ENCODE results near the gene BFSP2. TPM values are rescaled to one million over a fixed set of nuclear protein-coding genes. Genes with fewer than 3 reads are reported as not detected.
"Not testable (repeated sequence)": the region's sequence is repeated elsewhere in the genome, so short reads cannot be mapped to it uniquely, and the experiment has no call there.

BFSP2 gene
- total RNA-seq, 4 donors from 2014 or later, result not detected

DNA sequence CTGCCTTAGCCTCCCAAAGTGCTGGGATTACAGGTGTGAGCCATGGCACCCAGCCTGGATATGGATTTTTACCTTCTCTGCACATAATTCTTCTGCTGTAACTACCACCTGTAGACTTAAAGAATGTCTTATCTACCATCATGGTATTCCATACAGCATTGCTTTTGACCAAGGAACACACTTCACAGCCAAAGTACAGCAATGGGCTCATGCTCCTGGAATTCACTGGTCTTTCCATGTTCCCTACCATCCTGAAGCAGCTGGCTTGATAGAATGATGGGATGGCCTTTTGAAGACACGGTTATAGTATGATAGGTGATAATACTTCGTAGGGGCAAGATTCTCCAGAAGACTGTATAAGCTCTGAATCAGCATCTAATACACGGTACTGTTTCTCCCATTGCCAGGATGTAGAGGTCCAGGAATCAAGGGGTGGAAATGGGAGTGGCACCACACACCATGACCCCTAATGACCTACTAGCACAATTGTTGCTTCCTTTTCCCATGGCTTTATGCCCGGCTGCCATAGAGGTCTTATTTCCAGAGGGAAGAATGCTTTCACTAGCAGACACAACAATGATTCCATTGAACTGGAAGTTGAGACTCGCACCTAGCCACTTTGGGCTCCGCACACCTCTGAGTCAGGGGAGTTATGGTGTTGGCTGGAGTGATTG lies 112.7 kb downstream of the BFSP2 start:
- Histone ChIP-seq H3K36me3 (no peaks in the 10 kb centered on the region), H3K4me1 (no peaks in the 10 kb centered on the region), H3K4me3 (no peak overlapping the region), H3K9me3 (no peaks in the 10 kb centered on the region), H3K27me3 (no peaks in the 10 kb centered on the region), H3K27ac (no peak overlapping the region)
- DNase-seq, result peak in 1 of 2 donors; percentile 31
- intact Hi-C loops (cut with DNase I; ENCODE audit: low total_unique reads), result no loop called here
- TF ChIP-seq POLR2A (IDR thresholded peaks at IDR 0.05), result no peak

DNA sequence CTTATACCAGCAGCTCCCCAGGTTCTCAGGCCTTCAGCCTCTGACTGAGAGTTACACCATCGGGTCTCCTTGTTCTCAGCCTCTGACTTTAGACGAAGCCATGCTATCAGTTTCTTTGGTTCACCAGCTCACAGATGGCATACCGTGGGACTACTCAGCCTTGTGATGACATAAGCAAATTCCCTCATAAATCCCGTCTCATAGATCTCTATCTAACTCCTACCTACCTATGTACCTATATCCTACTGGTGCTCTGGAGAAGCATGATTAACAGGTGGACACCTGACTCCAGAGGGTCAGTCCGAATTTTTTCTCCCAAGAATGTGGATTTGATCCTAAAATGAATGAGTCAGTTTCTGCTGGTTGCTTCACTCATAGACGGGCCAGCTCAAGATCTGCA lies 114.6 kb downstream of the BFSP2 start:
- TF ChIP-seq, protein P1, sequence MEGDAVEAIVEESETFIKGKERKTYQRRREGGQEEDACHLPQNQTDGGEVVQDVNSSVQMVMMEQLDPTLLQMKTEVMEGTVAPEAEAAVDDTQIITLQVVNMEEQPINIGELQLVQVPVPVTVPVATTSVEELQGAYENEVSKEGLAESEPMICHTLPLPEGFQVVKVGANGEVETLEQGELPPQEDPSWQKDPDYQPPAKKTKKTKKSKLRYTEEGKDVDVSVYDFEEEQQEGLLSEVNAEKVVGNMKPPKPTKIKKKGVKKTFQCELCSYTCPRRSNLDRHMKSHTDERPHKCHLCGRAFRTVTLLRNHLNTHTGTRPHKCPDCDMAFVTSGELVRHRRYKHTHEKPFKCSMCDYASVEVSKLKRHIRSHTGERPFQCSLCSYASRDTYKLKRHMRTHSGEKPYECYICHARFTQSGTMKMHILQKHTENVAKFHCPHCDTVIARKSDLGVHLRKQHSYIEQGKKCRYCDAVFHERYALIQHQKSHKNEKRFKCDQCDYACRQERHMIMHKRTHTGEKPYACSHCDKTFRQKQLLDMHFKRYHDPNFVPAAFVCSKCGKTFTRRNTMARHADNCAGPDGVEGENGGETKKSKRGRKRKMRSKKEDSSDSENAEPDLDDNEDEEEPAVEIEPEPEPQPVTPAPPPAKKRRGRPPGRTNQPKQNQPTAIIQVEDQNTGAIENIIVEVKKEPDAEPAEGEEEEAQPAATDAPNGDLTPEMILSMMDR (IDR thresholded peaks at IDR 0.05), result no peak
- no peak for TF ChIP-seq POLR2A (IDR thresholded peaks at IDR 0.05)
- no peak overlapping the region for H3K4me3 ChIP-seq
- H3K36me3 ChIP-seq, result no peaks in the 10 kb centered on the region
- H3K27me3 ChIP-seq, result no peaks in the 10 kb centered on the region
- no peaks in the 10 kb centered on the region for H3K9me3 ChIP-seq
- no peaks in the 10 kb centered on the region for H3K4me1 ChIP-seq
- intact Hi-C loops (cut with DNase I; ENCODE audit: low total_unique reads), result no loop called here
- no peak for DNase-seq
- no peak overlapping the region for H3K27ac ChIP-seq

DNA sequence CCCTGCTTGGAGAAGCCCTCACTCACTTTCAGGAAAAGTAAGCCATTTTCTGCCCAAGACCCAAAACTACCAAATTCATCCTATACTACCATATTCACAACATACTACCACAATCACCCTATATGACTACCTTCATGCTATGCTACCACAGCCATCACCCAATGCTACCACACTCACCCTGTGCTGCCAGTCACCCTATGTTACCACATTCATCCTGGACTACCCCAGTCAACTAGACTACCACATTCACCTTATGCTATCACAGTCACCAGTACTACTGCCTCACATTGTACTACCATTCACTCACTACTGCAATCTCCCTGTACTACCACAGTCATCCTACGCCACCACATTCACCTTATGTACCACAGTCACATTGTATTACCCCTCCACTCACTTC lies 115.3 kb downstream of the BFSP2 start:
- H3K36me3 ChIP-seq, result no peaks in the 10 kb centered on the region
- no peak overlapping the region for H3K4me3 ChIP-seq
- intact Hi-C loops (cut with DNase I; ENCODE audit: low total_unique reads), result no loop called here
- TF ChIP-seq POLR2A (IDR thresholded peaks at IDR 0.05), result no peak
- TF ChIP-seq, protein P1 (IDR thresholded peaks at IDR 0.05), result no peak
- no peak for DNase-seq
- H3K27me3 ChIP-seq, result no peaks in the 10 kb centered on the region
- H3K27ac ChIP-seq, result no peak overlapping the region
- H3K9me3 ChIP-seq, result no peaks in the 10 kb centered on the region
- no peaks in the 10 kb centered on the region for H3K4me1 ChIP-seq

DNA sequence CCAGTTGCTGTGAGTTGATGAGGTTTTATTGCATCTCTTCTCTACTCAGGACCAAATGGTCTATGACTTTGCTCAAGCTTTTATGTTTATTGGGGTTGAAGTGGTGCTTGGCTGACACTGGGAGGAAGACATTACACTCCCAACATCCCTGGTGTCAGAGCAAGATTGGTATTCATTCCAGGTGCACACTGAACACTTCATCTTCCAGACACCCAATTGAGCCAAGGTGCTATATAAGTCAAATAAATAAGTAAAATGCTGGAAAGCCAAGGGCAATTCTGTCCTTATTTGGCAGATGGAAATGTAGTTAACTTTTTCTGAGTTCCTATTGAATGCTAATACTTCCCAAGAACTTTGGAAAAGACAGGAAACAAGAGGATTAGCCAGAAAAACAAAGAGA lies 120.4 kb downstream of the BFSP2 start:
- Histone ChIP-seq H3K4me1 (no peaks in the 10 kb centered on the region), H3K27me3 (no peaks in the 10 kb centered on the region), H3K36me3 (no peaks in the 10 kb centered on the region), H3K9me3 (no peaks in the 10 kb centered on the region), H3K27ac (no peak overlapping the region), H3K4me3 (no peak overlapping the region)
- intact Hi-C loops (cut with DNase I; ENCODE audit: low total_unique reads), result no loop called here
- no peak for DNase-seq
- TF ChIP-seq, protein P1 (IDR thresholded peaks at IDR 0.05), result no peak
- no peak for TF ChIP-seq POLR2A (IDR thresholded peaks at IDR 0.05)

DNA sequence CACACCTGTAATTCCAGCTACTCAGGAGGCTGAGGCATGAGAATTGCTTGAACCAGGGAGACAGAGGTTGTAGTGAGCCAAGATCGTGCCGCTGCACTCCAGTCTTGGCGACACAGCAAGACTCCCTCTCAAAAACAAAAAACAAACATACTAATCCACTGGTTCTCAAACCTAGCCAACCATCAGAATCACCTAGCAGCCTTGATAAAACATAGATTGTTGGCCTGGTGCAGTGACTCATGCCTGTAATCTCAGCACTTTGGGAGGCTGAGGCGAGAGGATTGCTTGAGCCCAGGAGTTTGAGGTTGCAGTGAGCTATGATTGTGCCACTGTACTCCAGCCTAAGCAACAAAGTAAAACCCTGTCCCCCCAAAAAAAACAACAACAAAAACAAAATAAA lies 121.1 kb downstream of the BFSP2 start:
- H3K27ac ChIP-seq; DNase-seq; H3K4me1 ChIP-seq; H3K4me3 ChIP-seq; intact Hi-C loops (cut with DNase I; ENCODE audit: low total_unique reads); H3K9me3 ChIP-seq; H3K36me3 ChIP-seq; H3K27me3 ChIP-seq: not testable (repeated sequence)

DNA sequence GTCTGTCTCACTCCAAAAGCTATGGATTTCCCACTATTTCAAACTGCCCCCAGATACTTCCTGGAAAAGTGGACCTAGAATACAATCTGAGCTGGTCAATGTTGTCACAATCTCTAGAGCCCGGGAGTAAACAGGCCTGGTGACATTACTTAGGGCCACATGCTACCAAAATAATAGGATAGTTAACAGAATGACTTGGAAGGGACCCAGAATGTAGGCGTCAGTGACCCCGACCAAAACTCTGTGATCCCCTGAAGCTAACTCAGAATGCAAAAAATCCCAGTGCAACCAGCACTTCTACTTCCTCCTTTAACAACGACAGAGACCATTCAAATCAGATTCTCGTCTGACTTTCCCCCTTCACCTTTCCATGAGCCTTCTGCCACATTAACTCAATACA lies 122.1 kb downstream of the BFSP2 start:
- Histone ChIP-seq H3K4me1 (no peaks in the 10 kb centered on the region), H3K27me3 (no peaks in the 10 kb centered on the region), H3K27ac (no peak overlapping the region), H3K36me3 (no peaks in the 10 kb centered on the region), H3K4me3 (no peak overlapping the region), H3K9me3 (no peaks in the 10 kb centered on the region)
- intact Hi-C loops (cut with DNase I; ENCODE audit: low total_unique reads), result no loop called here
- DNase-seq, result no peak
- TF ChIP-seq POLR2A (IDR thresholded peaks at IDR 0.05), result no peak
- TF ChIP-seq, protein P1 (IDR thresholded peaks at IDR 0.05), result no peak

DNA sequence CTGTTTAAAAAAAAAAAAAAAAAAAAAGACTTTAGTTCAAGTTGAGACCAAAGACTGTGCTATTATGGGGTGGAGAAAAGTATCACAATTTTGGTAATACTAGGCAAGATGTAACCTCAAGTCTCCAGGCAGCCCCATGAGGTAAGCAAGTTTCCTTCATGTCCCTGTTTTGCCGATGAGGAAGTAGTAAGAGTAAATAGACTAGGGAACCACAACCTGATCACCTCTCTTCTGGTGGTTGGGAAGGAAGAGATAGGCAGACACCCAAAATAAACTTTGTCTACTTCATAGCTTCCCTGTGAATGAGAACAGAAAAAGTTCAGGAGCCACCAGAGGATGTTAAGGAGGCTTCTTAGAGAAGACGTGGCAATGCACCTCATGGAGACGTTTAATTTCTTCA lies 123.9 kb downstream of the BFSP2 start:
- H3K4me3 ChIP-seq; H3K36me3 ChIP-seq; H3K27ac ChIP-seq; H3K27me3 ChIP-seq; H3K4me1 ChIP-seq; intact Hi-C loops (cut with DNase I; ENCODE audit: low total_unique reads); DNase-seq; H3K9me3 ChIP-seq: not testable (repeated sequence)
